Right lobe of liver (tissue), 4 donors: ENCODE measurements around the gene NFAT5.

Experiments
- POLR2A ChIP-seq: fragments of 450-650 bp; IDR thresholded peaks from one replicate; pipeline ENCODE4 v1.6.1; 2017; ENCODE audit warnings: antibody characterized with exemption, mild to moderate bottlenecking
- TF ChIP-seq, protein P1 (sequence below), 4 donors: fragments of 200-600 bp in 3 of 4; fragments of 450-650 bp in 1 of 4; IDR thresholded peaks; one replicate each; pipeline versions ENCODE4 v1.5.1 to v1.8.0; 2016 to 2022; ENCODE audit warnings: antibody characterized with exemption in 4 of 4, mild to moderate bottlenecking in 2 of 4
- donor health status: DM: no; HTN: no; CAD: no.
- donor health status: DM: no; HTN: no; CAD: no.
- donor health status: DM: no; HTN: yes; CAD: no.

DNA sequence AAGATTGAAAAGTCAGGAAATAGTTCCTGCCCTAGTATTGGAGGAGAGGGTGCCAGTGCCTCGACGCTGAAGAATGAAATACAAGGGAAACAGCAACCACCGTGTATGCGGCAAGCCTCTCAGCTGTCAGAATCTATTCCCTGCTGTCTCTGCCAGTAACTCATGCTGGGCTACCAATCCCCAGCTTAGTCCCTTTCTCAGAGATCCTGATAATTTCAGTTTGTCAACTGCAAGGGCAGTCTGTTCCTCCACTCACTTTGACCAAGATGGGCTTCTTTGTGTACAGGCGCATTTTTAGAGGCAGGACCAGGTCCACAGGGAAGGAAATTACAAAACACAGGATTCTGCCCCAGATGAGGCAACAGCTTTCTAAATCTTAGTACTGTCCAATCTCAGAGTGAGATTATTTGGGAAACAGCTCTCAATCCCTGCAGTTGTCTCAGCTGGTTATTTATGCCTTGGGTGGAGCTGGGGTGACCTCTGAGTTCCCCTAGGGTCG lies 159.3 kb downstream of the NFAT5 start:
- TF ChIP-seq, protein P1, sequence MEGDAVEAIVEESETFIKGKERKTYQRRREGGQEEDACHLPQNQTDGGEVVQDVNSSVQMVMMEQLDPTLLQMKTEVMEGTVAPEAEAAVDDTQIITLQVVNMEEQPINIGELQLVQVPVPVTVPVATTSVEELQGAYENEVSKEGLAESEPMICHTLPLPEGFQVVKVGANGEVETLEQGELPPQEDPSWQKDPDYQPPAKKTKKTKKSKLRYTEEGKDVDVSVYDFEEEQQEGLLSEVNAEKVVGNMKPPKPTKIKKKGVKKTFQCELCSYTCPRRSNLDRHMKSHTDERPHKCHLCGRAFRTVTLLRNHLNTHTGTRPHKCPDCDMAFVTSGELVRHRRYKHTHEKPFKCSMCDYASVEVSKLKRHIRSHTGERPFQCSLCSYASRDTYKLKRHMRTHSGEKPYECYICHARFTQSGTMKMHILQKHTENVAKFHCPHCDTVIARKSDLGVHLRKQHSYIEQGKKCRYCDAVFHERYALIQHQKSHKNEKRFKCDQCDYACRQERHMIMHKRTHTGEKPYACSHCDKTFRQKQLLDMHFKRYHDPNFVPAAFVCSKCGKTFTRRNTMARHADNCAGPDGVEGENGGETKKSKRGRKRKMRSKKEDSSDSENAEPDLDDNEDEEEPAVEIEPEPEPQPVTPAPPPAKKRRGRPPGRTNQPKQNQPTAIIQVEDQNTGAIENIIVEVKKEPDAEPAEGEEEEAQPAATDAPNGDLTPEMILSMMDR (IDR thresholded peaks at IDR 0.05): no peak
- no peak for TF ChIP-seq POLR2A
